Stimulated activated CD8-positive, alpha-beta memory T cell treated with anti-CD3 and anti-CD28 coated beads, Interleukin-2, amount 100 ng/mL, for 1 hour (primary cell): ENCODE results near the gene SRGAP3.

ENCODE experiments used
- DNase-seq, 2 donors: peaks; one replicate each; pipeline ENCODE4 v3.0.0-alpha.2; 2020; ENCODE audit warnings: low read depth in 2 of 2

The SRGAP3 gene

DNA sequence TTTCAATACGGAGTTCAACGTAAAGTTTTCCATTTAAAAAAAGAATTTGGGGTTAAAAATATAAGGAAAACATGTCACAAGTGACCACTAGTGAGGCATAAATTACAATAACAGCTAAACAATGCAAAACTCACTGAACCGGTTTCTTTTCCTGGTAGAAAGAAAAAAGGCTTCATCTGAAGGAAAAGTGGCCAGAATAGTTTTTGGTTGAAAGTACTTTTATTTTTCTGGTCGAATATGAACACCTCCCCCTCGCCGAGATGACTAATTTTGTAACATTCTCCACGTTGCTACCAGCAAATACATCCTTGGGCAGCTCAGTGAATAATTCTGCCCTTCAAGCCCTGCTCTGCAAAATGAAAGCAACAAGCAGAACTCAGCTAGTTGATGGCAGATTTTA is 3.9 kb upstream of the SRGAP3 start:
- no peak for DNase-seq

- DNase-seq: no peak
These were observed 1.8 kb upstream of the SRGAP3 start for GRCh38 chr3:9251055-9251786.

GRCh38 chr3:9250236-9250635 is 790 bp upstream of the SRGAP3 start:
- no peak for DNase-seq

- DNase-seq: no peak
These were observed 749 bp downstream of the SRGAP3 start for GRCh38 chr3:9248522-9249271.

- no peak for DNase-seq
These were observed 1.4 kb downstream of the SRGAP3 start for GRCh38 chr3:9247941-9248521.

GRCh38 chr3:9247361-9247940 is 2.0 kb downstream of the SRGAP3 start:
- no peak for DNase-seq

DNA sequence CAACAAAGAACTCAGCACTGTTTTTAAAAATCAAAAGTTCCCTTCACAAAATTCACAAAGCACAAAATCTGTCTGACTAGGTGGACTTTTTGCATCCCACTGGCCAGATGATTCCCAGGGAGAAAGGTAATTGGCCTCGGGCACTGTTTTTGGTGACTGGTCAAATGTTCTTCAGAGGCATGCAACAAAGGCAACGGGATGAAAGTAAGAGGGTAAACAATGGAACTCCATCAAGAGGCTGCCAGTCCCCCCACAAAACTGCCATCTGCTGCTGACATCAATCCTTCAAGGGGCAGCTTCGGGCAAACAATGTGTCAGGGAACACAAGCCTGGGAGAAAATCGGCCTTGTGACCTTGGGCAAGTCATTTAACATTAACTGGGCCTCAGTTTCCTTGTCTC is 3.3 kb downstream of the SRGAP3 start:
- no peak for DNase-seq

DNA sequence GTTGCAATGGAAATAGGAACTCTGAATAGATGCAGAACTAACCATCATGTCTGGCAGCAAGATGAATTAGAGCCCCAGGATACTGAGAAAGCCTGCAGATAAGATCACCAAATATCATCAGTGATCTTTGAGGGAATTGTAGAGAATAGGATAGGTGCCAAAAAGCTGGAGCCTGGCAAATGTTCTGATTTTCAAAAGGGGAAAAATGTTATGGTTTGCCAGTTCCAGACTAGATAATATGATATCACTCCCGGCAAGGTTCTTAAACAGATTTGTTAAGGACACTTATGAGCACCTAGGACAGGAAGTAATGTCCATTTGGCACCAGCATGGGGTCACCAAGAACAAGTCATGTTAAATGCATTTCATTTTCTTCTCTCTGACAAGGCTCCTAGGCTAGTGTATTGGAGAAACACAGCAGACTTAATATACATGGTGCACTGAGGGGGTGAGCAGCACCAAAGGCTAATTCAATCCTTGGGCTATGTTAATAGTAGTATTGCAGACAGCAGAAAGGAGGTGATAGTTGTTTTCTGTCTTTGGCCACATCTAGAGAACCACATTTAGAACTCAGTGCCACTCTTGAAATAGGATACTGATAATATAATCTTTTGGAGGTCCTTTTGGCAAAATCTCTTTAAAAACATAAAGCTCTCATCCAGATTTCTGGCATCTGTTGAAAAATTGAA is 4.8 kb downstream of the SRGAP3 start:
- no peak for DNase-seq

DNA sequence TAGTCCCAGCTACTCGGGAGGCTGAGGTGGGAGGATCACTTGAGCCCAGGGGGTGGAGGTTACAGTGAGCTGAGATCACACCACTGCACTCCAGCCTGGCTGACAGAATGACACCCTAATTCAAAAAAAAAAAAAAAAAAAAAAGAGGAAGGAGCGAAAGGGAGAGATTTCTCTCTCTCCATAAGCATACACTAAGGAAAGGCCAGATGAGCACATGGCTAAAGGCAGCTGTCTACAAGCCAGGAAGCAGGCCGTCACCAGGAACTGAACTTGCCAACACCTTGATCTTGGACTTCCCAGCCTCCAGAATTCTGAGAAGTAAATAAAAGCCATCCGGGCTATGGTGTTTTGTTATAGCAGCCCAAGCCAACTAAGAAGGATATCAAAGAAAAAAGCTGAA is 7.5 kb downstream of the SRGAP3 start:
- no peak for DNase-seq

DNA sequence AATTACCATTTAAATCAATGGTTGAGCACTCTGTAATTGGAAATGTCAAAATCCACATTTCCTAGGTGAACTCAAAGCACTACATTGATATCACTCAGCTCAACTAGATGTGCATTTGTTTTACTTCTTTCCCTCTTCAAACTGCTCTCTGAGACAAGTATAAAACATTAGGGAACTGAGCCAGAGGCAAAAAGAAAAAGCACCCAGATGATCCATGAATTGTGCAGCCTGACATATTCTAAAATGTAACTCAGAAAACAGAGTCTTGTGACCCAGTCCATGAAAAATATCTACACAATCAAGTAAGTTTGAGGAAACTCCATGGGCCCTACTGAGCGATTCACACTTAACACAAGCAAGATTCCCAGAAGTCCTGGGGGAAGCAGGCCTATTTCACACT is 9.8 kb downstream of the SRGAP3 start:
- no peak for DNase-seq

- DNase-seq: no peak
These were observed 10.6 kb downstream of the SRGAP3 start for GRCh38 chr3:9238721-9239295.

DNA sequence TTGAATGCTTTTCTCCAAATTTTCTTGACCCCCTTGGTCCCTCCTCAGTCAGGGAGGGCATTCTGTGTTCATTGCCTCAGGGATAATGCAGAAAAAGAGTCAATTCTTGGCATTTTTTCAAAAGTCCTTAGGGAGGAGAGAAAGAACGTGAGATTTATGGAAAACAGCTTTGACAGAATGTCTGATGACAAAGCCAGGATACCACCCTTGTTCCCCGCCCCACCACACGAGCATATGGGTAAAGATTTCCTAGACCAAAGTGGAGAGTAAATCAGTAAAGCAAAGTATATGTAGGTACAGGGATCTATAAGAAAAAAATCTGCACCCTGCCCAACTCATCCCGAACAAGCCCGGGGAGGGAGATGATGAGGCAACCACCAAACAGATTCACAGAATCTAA is 11.2 kb downstream of the SRGAP3 start:
- no peak for DNase-seq

DNA sequence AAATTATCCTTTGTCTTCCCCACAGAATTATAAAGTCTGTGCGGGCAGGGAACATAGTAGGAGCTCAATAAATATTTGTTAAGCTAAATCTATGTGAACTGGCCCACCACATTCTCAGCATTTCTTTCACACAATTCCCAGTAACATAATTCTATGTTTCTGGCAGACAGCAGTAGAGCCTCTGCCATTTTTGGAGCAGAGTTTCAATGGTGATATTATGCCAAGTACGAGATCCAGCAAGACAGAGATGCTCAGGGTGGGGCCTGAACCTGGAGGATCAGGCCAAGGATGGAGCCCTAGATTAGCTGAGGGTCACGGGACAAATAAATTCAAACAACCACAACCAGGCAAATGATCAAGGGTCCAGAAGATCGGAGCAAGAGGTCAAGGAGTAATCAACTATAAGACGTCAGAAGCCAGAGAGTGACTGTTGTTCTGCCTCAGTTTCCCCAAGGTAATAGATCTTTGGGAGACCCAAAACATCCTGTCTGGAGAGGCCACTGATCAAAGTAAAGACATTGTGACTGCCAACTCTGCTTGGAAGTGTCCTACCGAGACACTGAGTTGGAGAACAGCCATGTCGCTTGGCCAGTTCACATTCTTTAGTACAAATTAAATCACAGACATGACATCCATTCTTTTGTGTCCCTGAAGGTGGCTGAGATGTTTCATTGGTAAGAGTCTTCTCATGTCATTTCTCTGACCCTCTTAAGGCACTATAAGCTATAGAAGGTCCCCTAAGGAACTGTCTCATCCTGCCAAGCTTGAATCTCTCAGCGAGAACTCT is 15.4 kb downstream of the SRGAP3 start:
- no peak for DNase-seq

DNA sequence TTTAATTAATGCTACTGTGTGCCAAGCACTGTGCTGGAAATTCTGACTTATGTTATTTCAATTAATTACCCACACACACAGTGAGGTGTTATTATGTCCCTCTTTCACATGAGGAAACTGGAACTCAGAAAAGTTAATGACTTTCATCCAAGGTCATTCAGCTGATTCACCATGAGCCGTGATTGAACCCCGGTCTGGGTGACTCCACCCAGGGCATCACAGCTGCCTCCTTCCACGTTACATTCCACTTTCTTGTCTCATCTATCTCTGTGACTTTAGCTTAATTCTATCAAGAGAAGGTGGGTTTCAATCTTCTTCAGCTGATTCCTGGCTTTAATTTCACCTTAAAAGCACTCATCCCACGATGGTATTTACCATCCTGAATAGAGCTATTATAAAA is 16.3 kb downstream of the SRGAP3 start:
- DNase-seq: no peak

DNA sequence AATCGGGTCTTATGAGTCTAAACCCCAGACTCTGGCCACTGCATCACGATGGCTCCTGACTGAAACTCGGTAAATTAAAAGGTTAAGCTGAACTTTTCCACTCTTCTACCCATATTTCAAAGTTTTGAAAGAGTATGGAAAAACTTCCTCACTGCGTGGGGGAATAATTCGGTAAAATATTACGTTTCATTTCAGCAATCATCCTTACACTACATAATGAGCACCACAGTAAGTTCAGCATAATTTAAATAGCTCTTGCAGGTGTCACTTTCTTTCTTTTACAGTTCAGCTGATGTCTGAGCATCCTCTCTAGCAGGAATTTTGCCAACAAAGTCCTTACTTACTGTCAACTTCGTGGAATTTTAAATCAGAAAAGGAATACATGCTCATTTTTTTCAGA is 17.5 kb downstream of the SRGAP3 start:
- no peak for DNase-seq

- DNase-seq: no peak
These were observed 18.0 kb downstream of the SRGAP3 start for GRCh38 chr3:9231471-9231870.

DNA sequence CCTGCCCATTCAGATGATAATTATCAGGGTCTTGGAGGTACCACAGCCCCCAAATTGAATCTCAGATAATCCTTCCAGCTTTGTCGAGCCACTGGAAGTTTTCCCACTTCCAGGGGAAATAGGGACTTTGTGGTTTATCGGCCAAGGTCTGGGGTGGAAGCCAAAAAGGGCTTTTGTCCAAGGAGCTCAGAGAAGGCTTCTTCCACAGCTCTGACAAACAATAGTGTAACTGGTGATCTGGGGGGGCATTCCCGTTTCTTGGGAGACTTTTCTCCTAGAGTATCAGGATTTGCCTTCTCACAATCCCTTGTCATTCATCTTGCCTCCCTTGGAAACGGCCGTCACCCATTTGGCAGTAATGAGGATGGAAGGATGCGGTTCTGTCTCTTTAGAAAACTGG is 18.4 kb downstream of the SRGAP3 start:
- DNase-seq: no peak

DNA sequence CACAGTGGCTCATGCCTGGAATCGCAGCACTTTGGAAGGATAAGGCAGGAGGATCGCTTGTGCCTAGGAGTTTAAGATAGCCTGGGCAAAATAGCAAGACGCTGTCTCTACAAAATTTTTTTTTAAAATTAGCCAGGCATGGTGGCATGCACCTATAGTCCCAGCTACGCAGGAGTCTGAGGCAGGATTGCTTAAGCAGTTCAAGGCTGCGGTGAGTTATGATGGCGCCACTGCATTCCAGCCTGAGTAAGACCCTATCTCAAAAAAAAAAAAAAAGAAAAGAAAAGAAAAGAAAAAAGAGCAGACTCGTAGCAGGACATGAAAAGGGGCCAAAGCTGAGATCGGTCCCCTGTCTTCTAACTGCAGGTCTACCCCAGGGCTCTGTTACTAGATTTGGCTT is 18.9 kb downstream of the SRGAP3 start:
- no peak for DNase-seq

DNA sequence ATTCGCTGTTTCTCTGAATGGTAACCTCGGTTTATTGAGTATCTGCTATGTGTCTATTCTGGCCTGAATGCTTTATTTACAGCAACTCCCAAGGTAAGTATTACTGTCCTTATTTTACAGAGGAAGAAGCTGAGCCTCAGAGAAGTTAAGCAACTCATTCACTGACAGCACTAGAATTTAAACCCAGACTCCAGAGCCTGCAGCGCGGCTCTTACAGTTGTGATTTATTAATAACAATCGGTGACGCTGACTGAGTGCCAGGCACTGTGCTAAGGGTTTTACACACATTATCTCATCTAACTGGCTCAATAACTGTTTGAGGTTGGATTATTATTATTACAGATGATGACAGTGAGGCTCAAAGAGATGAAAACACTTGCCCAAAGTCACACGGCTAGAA is 19.6 kb downstream of the SRGAP3 start:
- DNase-seq: no peak

DNA sequence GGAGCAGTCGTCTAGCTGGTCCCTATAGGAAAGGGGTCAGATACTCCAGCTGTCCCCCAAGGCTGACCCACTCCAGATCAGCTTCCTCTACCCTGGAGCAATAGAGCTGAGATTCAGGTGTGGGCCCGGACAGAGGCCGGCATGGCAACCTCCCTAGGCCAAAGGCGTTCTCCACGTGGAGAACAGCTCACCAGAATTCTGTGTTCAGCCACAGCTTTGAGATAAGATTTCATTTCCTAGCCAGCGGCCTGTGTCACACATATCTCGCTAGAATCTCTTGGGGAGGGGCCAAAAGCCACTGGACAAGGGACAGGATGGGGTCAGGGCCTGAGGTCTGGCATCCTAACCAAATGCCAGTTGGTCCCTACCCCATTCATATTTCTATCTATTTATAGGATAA is 20.1 kb downstream of the SRGAP3 start:
- DNase-seq: no peak

- no peak for DNase-seq
These were observed 23.1 kb downstream of the SRGAP3 start for GRCh38 chr3:9226326-9226725.
